HepG2 (cell line): ENCODE data around the gene SOAT1. TPM values are rescaled to one million over a fixed set of nuclear protein-coding genes. Genes with fewer than 3 reads are reported as not detected.

ENCODE experiments used
- EHMT2 ChIP-seq: fragments of 200-600 bp; sonication (generic); IDR thresholded peaks from 2 replicates; pipeline ENCODE4 v1.7.0; 2017; ENCODE audit warnings: antibody characterized with exemption, low read depth, low read length, borderline replicate concordance
- ETV6 ChIP-seq: sonication (generic); formaldehyde crosslinking; conservative IDR thresholded peaks from 2 replicates; pipeline ENCODE4 v1.4.0; 2020; ENCODE audit warnings: missing genetic modification reagents
- HDAC2 ChIP-seq: sonication (generic); formaldehyde crosslinking; IDR thresholded peaks from 2 replicates; pipeline ENCODE4 v1.4.0; 2020; ENCODE audit warnings: missing genetic modification reagents
- IRF2 ChIP-seq: IDR thresholded peaks from 2 replicates; pipeline ENCODE4 v1.6.1; 2018; ENCODE audit warnings: missing genetic modification reagents, missing compliant biosample characterization
- ISL2 ChIP-seq: sonication (generic); formaldehyde crosslinking; IDR thresholded peaks from 2 replicates; pipeline ENCODE4 v1.5.0; 2020; ENCODE audit warnings: missing genetic modification reagents
- RXRB ChIP-seq: IDR thresholded peaks from 2 replicates; pipeline ENCODE4 v1.6.1; 2016; ENCODE audit warnings: borderline replicate concordance, missing genetic modification reagents, missing compliant biosample characterization
- SMC3 ChIP-seq: IDR thresholded peaks from 2 replicates; pipeline ENCODE4 v1.6.1; 2011; ENCODE audit warnings: low read length, improper control_type of control experiment
- ZBTB3 ChIP-seq: sonication (generic); formaldehyde crosslinking; IDR thresholded peaks from 2 replicates; pipeline ENCODE4 v1.4.0; 2020; ENCODE audit warnings: low read depth, mild to moderate bottlenecking, moderate library complexity, missing genetic modification reagents, borderline replicate concordance
- ZFX ChIP-seq: sonication (generic); formaldehyde crosslinking; IDR thresholded peaks from 2 replicates; pipeline ENCODE4 v1.4.0; 2020; ENCODE audit warnings: mild to moderate bottlenecking, low read depth, missing genetic modification reagents, moderate library complexity
- ZNF143 ChIP-seq: sonication (generic); formaldehyde crosslinking; IDR thresholded peaks from 2 replicates; pipeline ENCODE4 v1.4.0; 2020; ENCODE audit warnings: missing genetic modification reagents
- ZNF3 ChIP-seq: IDR thresholded peaks from 2 replicates; pipeline ENCODE4 v1.7.0; 2017; ENCODE audit warnings: inconsistent platforms
- polyA plus RNA-seq, 8 experiments: library from polyadenylated mRNA; depleted of rRNA in 3 of 8; stranded (reverse) in 7 of 8; unstranded in 1 of 8; fragments of >200 nt; fragmentation: Illumina TruSeq in 4 of 8; extraction: Trizol in 4 of 8; gene quantifications; 2 replicates each; pipeline versions ENCODE4 v1.2.1 to v1.2.3, GENCODE V29; 2011 to 2016; ENCODE audit warnings: low read depth in 4 of 8, missing spikeins in 1 of 8, mixed read lengths in 1 of 8; ENCODE audit not compliant: insufficient read depth in 1 of 8
- total RNA-seq, 5 experiments: library from RNA; depleted of rRNA; stranded (reverse); fragments of >200 nt; fragmentation: Illumina TruSeq; extraction: Trizol; gene quantifications; 2 replicates each; pipeline ENCODE4 v1.2.3, GENCODE V29; 2016; ENCODE audit warnings: low read depth in 1 of 5
- TF ChIP-seq, protein P1 (sequence below): IDR thresholded peaks from 2 replicates; pipeline ENCODE4 v1.6.1; 2016; ENCODE audit warnings: mild to moderate bottlenecking
- TF ChIP-seq, protein P2 (sequence below), 2 experiments: fragments of 450-650 bp in 1 of 2; sonication (generic) in 1 of 2; formaldehyde crosslinking in 1 of 2; IDR thresholded peaks; 2 replicates each; pipeline versions ENCODE4 v1.6.1 to v1.8.0; 2016 to 2022; ENCODE audit warnings: antibody characterized with exemption in 1 of 2, mild to moderate bottlenecking in 1 of 2, missing genetic modification reagents in 1 of 2
- TF ChIP-seq, protein P3 (sequence below): sonication (generic); formaldehyde crosslinking; IDR thresholded peaks from 2 replicates; pipeline ENCODE4 v1.5.0; 2020; ENCODE audit warnings: mild to moderate bottlenecking, missing genetic modification reagents

SOAT1 gene
- total and polyA plus RNA-seq, 2 of the 13 experiments (the other 11 are each of a cell fraction or from before 2014, with no cell fraction given): 22.3 to 52.0 TPM

DNA sequence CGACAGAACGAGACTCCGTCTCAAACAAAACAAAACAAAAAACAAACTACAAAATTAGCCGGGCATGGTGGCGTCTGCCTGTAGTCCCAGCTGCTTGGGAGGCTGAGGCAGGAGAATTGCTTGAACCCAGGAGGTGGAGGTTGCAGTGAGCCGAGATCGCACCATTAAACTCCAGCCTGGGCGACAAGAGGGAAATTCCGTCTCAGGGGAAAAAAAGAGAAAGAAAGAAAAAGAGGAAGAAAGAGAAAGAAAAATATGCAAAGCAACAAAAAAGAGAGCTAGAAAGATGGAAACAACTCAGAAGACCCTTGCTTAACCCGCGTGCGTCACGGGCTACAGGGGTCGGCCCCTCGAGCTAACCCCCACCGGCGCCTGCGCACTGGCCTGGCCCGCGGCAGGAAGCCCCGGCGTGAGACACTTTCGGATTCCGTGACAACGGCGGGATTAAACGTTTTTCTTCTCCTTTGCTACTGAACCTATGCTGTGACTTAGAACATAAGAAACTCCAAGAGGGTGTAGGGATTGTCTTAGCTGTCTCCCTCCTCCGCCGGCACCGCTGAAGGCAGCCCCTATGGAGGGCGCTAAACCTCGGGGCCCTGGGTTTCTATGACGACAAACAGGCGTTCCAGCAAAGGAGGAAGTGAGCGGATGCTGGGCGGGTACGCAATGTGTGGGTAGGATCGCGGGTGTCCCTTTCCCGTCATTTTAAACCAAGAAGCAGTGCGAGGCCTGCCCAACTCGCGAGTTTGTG lies 71.9 kb downstream of the SOAT1 start, which contains the start of gene AXDND1 (continued):
- no peak for TF ChIP-seq IRF2 (CRISPR knock-in tag)
- peak; percentile 59 for TF ChIP-seq ZFX
- TF ChIP-seq ETV6: no peak
- TF ChIP-seq, protein P1, sequence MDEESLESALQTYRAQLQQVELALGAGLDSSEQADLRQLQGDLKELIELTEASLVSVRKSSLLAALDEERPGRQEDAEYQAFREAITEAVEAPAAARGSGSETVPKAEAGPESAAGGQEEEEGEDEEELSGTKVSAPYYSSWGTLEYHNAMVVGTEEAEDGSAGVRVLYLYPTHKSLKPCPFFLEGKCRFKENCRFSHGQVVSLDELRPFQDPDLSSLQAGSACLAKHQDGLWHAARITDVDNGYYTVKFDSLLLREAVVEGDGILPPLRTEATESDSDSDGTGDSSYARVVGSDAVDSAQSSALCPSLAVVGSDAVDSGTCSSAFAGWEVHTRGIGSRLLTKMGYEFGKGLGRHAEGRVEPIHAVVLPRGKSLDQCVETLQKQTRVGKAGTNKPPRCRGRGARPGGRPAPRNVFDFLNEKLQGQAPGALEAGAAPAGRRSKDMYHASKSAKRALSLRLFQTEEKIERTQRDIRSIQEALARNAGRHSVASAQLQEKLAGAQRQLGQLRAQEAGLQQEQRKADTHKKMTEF: peak; percentile 72
- TF ChIP-seq ZBTB3 (CRISPR knock-in tag): no peak
- TF ChIP-seq ISL2 (CRISPR knock-in tag): no peak
- TF ChIP-seq, protein P2, sequence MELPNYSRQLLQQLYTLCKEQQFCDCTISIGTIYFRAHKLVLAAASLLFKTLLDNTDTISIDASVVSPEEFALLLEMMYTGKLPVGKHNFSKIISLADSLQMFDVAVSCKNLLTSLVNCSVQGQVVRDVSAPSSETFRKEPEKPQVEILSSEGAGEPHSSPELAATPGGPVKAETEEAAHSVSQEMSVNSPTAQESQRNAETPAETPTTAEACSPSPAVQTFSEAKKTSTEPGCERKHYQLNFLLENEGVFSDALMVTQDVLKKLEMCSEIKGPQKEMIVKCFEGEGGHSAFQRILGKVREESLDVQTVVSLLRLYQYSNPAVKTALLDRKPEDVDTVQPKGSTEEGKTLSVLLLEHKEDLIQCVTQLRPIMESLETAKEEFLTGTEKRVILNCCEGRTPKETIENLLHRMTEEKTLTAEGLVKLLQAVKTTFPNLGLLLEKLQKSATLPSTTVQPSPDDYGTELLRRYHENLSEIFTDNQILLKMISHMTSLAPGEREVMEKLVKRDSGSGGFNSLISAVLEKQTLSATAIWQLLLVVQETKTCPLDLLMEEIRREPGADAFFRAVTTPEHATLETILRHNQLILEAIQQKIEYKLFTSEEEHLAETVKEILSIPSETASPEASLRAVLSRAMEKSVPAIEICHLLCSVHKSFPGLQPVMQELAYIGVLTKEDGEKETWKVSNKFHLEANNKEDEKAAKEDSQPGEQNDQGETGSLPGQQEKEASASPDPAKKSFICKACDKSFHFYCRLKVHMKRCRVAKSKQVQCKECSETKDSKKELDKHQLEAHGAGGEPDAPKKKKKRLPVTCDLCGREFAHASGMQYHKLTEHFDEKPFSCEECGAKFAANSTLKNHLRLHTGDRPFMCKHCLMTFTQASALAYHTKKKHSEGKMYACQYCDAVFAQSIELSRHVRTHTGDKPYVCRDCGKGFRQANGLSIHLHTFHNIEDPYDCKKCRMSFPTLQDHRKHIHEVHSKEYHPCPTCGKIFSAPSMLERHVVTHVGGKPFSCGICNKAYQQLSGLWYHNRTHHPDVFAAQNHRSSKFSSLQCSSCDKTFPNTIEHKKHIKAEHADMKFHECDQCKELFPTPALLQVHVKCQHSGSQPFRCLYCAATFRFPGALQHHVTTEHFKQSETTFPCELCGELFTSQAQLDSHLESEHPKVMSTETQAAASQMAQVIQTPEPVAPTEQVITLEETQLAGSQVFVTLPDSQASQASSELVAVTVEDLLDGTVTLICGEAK (IDR thresholded peaks at IDR 0.05): no peak
- TF ChIP-seq, protein P2 (CRISPR knock-in tag; IDR thresholded peaks at IDR 0.05): peak; percentile 30; the same call in 1 of the 2 replicates
- no peak for TF ChIP-seq EHMT2
- no peak for TF ChIP-seq SMC3
- no peak for TF ChIP-seq ZNF3 (CRISPR knock-in tag)
- TF ChIP-seq, protein P3, sequence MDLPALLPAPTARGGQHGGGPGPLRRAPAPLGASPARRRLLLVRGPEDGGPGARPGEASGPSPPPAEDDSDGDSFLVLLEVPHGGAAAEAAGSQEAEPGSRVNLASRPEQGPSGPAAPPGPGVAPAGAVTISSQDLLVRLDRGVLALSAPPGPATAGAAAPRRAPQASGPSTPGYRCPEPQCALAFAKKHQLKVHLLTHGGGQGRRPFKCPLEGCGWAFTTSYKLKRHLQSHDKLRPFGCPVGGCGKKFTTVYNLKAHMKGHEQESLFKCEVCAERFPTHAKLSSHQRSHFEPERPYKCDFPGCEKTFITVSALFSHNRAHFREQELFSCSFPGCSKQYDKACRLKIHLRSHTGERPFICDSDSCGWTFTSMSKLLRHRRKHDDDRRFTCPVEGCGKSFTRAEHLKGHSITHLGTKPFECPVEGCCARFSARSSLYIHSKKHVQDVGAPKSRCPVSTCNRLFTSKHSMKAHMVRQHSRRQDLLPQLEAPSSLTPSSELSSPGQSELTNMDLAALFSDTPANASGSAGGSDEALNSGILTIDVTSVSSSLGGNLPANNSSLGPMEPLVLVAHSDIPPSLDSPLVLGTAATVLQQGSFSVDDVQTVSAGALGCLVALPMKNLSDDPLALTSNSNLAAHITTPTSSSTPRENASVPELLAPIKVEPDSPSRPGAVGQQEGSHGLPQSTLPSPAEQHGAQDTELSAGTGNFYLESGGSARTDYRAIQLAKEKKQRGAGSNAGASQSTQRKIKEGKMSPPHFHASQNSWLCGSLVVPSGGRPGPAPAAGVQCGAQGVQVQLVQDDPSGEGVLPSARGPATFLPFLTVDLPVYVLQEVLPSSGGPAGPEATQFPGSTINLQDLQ (CRISPR knock-in tag): no peak
- peak; percentile 85 for TF ChIP-seq HDAC2 (CRISPR knock-in tag)
- TF ChIP-seq RXRB (CRISPR knock-in tag): no peak
- no peak for TF ChIP-seq ZNF143
